H9 (cell line): ENCODE measurements around the gene LAMC1. TPM values are rescaled to one million over a fixed set of nuclear protein-coding genes. Genes with fewer than 3 reads are reported as not detected.

Experiments
- DNase-seq: peaks from one replicate; pipeline ENCODE4 v3.0.0-alpha.2; 2017
- H2AFZ ChIP-seq: one replicate; pipeline ENCODE4 v1.6.1; 2013; ENCODE audit warnings: mild to moderate bottlenecking, low read length, control low read depth, moderate library complexity
- H2AK5ac ChIP-seq: 2 replicates; pipeline ENCODE4 v1.6.1; 2013; ENCODE audit warnings: low read length, control low read depth, mixed read lengths; ENCODE audit not compliant: insufficient read length
- H2BK120ac ChIP-seq: one replicate; pipeline ENCODE4 v1.6.1; 2013; ENCODE audit warnings: low read depth, mild to moderate bottlenecking, low read length, control low read depth, inconsistent platforms; ENCODE audit not compliant: poor library complexity, severe bottlenecking
- H2BK12ac ChIP-seq: 2 replicates; pipeline ENCODE4 v1.6.1; 2013; ENCODE audit warnings: low read length, control low read depth, mixed read lengths, low read depth; ENCODE audit not compliant: insufficient read length
- H2BK15ac ChIP-seq: 2 replicates; pipeline ENCODE4 v1.6.1; 2013; ENCODE audit warnings: low read depth, low read length, control low read depth
- H2BK20ac ChIP-seq: one replicate; pipeline ENCODE4 v1.6.1; 2013; ENCODE audit warnings: low read depth, mild to moderate bottlenecking, low read length, control low read depth, inconsistent platforms; ENCODE audit not compliant: poor library complexity, severe bottlenecking
- H2BK5ac ChIP-seq: 2 replicates; pipeline ENCODE4 v1.6.1; 2013; ENCODE audit warnings: low read length, control low read depth, mixed read lengths; ENCODE audit not compliant: insufficient read length
- H3K14ac ChIP-seq: 2 replicates; pipeline ENCODE4 v1.6.1; 2013; ENCODE audit warnings: low read length, control low read depth; ENCODE audit not compliant: insufficient read depth
- H3K18ac ChIP-seq: 2 replicates; pipeline ENCODE4 v1.6.1; 2013; ENCODE audit warnings: low read depth, mild to moderate bottlenecking, mixed read lengths, low read length, control low read depth; ENCODE audit not compliant: insufficient read length
- H3K23ac ChIP-seq: 2 replicates; pipeline ENCODE4 v1.6.1; 2013; ENCODE audit warnings: low read length, control low read depth, mixed read lengths, low read depth; ENCODE audit not compliant: insufficient read length
- H3K23me2 ChIP-seq: 2 replicates; pipeline ENCODE4 v1.6.1; 2013; ENCODE audit warnings: low read depth, mild to moderate bottlenecking, mixed read lengths, low read length, control low read depth; ENCODE audit not compliant: insufficient read length, poor library complexity, severe bottlenecking
- H3K27ac ChIP-seq: 2 replicates; pipeline ENCODE4 v1.5.1; 2013; ENCODE audit warnings: low read length, control low read depth, mixed read lengths, low read depth; ENCODE audit not compliant: insufficient read length
- H3K27me3 ChIP-seq: 2 replicates; pipeline ENCODE4 v1.6.1; 2013; ENCODE audit warnings: low read length, control low read depth, inconsistent platforms; ENCODE audit not compliant: insufficient read depth
- H3K4ac ChIP-seq: 2 replicates; pipeline ENCODE4 v1.6.1; 2013; ENCODE audit warnings: low read depth, mild to moderate bottlenecking, control low read depth, inconsistent platforms, low read length, moderate library complexity
- H3K4me1 ChIP-seq: 2 replicates; pipeline ENCODE4 v1.6.1; 2013; ENCODE audit warnings: low read length, control low read depth, inconsistent platforms; ENCODE audit not compliant: insufficient read depth
- H3K4me2 ChIP-seq: 2 replicates; pipeline ENCODE4 v1.6.1; 2013; ENCODE audit warnings: low read length, control low read depth, mixed read lengths; ENCODE audit not compliant: insufficient read length, insufficient read depth
- H3K56ac ChIP-seq: 2 replicates; pipeline ENCODE4 v1.6.1; 2013; ENCODE audit warnings: low read depth, mild to moderate bottlenecking, mixed read lengths, low read length, control low read depth; ENCODE audit not compliant: insufficient read length
- H3K79me1 ChIP-seq: 2 replicates; pipeline ENCODE4 v1.6.1; 2013; ENCODE audit warnings: low read depth, mild to moderate bottlenecking, moderate library complexity, low read length, control low read depth, inconsistent platforms; ENCODE audit not compliant: insufficient read depth, poor library complexity, severe bottlenecking
- H3K79me2 ChIP-seq: 2 replicates; pipeline ENCODE4 v1.6.1; 2013; ENCODE audit warnings: low read length, control low read depth, inconsistent platforms; ENCODE audit not compliant: insufficient read depth
- H3K9ac ChIP-seq: 2 replicates; pipeline ENCODE4 v1.6.1; 2013; ENCODE audit warnings: low read length, control low read depth, mixed read lengths; ENCODE audit not compliant: insufficient read length; ENCODE audit errors: extremely low read depth
- H3K9me3 ChIP-seq: one replicate; pipeline ENCODE4 v1.6.1; 2013; ENCODE audit warnings: low read depth, low read length, inconsistent platforms; ENCODE audit not compliant: control insufficient read depth
- H3T11ph ChIP-seq: one replicate; pipeline ENCODE4 v1.6.1; 2013; ENCODE audit warnings: mild to moderate bottlenecking, low read length, control low read depth, inconsistent platforms
- H4K20me1 ChIP-seq: one replicate; pipeline ENCODE4 v1.6.1; 2013; ENCODE audit not compliant: control insufficient read depth, insufficient read length, insufficient read depth
- H4K5ac ChIP-seq: 2 replicates; pipeline ENCODE4 v1.6.1; 2013; ENCODE audit warnings: low read depth, mild to moderate bottlenecking, mixed read lengths, low read length, control low read depth; ENCODE audit not compliant: insufficient read length
- H4K8ac ChIP-seq: replicated peaks from 2 replicates; pipeline ENCODE4 v1.6.1; 2013; ENCODE audit warnings: low read length, control low read depth, mixed read lengths, low read depth; ENCODE audit not compliant: insufficient read length
- H4K91ac ChIP-seq: 2 replicates; pipeline ENCODE4 v1.6.1; 2013; ENCODE audit warnings: low read depth, mild to moderate bottlenecking, moderate library complexity, mixed read lengths, low read length, control low read depth; ENCODE audit not compliant: insufficient read length
- H3K27ac Mint-ChIP-seq, 3 experiments: 2 replicates in 2 of 3; 3 replicates in 1 of 3; pipeline ENCODE4 v1.8.0; 2020 to 2021; ENCODE audit warnings: mixed read lengths in 3 of 3, mild to moderate bottlenecking in 1 of 3, moderate library complexity in 1 of 3
- H3K27me3 Mint-ChIP-seq: 2 replicates; pipeline ENCODE4 v1.8.0; 2021; ENCODE audit warnings: low read depth, mild to moderate bottlenecking, moderate library complexity, mixed read lengths
- H3K36me3 Mint-ChIP-seq, 3 experiments: 2 replicates in 2 of 3; 3 replicates in 1 of 3; pipeline ENCODE4 v1.8.0; 2020 to 2021; ENCODE audit warnings: low read depth in 3 of 3, mixed read lengths in 3 of 3; ENCODE audit not compliant: insufficient read depth in 1 of 3
- H3K4me1 Mint-ChIP-seq, 2 experiments: 2 replicates each; pipeline ENCODE4 v1.8.0; 2020; ENCODE audit warnings: mixed read lengths in 2 of 2
- H3K4me3 Mint-ChIP-seq, 2 experiments: 2 replicates in 1 of 2; 3 replicates in 1 of 2; pipeline ENCODE4 v1.8.0; 2020 to 2021; ENCODE audit warnings: mild to moderate bottlenecking in 2 of 2, mixed read lengths in 2 of 2, moderate library complexity in 1 of 2
- H3K9me3 Mint-ChIP-seq, 2 experiments: 2 replicates in 1 of 2; 3 replicates in 1 of 2; pipeline ENCODE4 v1.8.0; 2020; ENCODE audit warnings: mild to moderate bottlenecking in 2 of 2, mixed read lengths in 2 of 2, moderate library complexity in 1 of 2
- CTCF ChIP-seq: fragments of 200-600 bp; sonication (generic); conservative IDR thresholded peaks from 3 replicates; pipeline ENCODE4 v1.8.0; 2021; ENCODE audit warnings: antibody characterized with exemption, mild to moderate bottlenecking
- WGBS: extraction: QIAGEN DNeasy Blood & Tissue Kit; methylation state at CpG from one replicate; pipeline ENCODE4 v1.1.7; 2013; ENCODE audit warnings: missing lambda C conversion rate, low lambda C conversion rate, mixed read lengths; ENCODE audit not compliant: insufficient read length; ENCODE audit errors: extremely low coverage; 5-methylcytosine and 5-hydroxymethylcytosine counted together
- total RNA-seq: library from RNA; stranded (reverse); gene quantifications from 2 replicates; pipeline ENCODE4 v1.2.1, GENCODE V29; 2021

LAMC1 gene
- total RNA-seq, 1 experiment from 2014 or later, result 96.2 TPM

- Histone ChIP-seq H2BK15ac (no peak overlapping the region), H2BK120ac (no peak overlapping the region), H2BK5ac (no peak overlapping the region), H2BK12ac (no peak overlapping the region), H3K23ac (no peak overlapping the region), H3K9me3 (no peaks in the 10 kb centered on the region), H3K14ac (no peak overlapping the region), H2BK20ac (no peak overlapping the region), H3K18ac (no peak overlapping the region), H3T11ph (no peak overlapping the region), H4K8ac (no peak overlapping the region), H3K56ac (no peak overlapping the region), H3K79me2 (peaks cover 2% of the 10 kb centered on the region; the same call in 1 of the 2 replicates), H3K27ac (no peak overlapping the region), H3K79me1 (no peaks in the 10 kb centered on the region), H4K5ac (no peak overlapping the region), H2AK5ac (no peak overlapping the region), H3K4me2 (no peak overlapping the region), H3K27me3 (no peaks in the 10 kb centered on the region), H4K91ac (no peak overlapping the region), H3K4ac (no peak overlapping the region), H3K9ac (no peak overlapping the region), H3K4me1 (peaks cover 23% of the 10 kb centered on the region), H3K23me2 (no peaks in the 10 kb centered on the region), H2AFZ (no peak overlapping the region), H4K20me1 (no peaks in the 10 kb centered on the region)
- peaks cover 13 to 31% of the 10 kb centered on the region in 2 experiments for H3K4me1 Mint-ChIP-seq
- H3K27ac Mint-ChIP-seq, result no peak overlapping the region
- DNase-seq, result no peak
- no peak overlapping the region for H3K4me3 Mint-ChIP-seq
- peaks cover 0 to 2% (median 0%) of the 10 kb centered on the region in 3 experiments; a peak in 1 of 7 replicates for H3K36me3 Mint-ChIP-seq
- H3K27me3 Mint-ChIP-seq, result no peaks in the 10 kb centered on the region
- TF ChIP-seq CTCF, result no peak
- no peaks in the 10 kb centered on the region for H3K9me3 Mint-ChIP-seq
- WGBS, result no CpG with 5 or more reads among the region's 2 CpGs
Measured at GRCh38 chr1:183098317-183098716, 75.1 kb downstream of the LAMC1 start.
